Posterior vena cava (tissue), 2 donors: ENCODE data around the gene B3GAT1. TPM values are rescaled to one million over a fixed set of nuclear protein-coding genes. Genes with fewer than 3 reads are reported as not detected.
"Not testable (repeated sequence)": the region's sequence is repeated elsewhere in the genome, so short reads cannot be mapped to it uniquely, and the experiment has no call there.

Source experiments
- DNase-seq: peaks from one replicate; pipeline ENCODE4 v3.0.0-alpha.2; 2020; ENCODE audit warnings: low spot score
- intact Hi-C, 2 donors: fragments of 100-400 bp; cut with DNase I; formaldehyde crosslinking; loops; one replicate each; pipeline versions ENCODE4 v1.14.1 to v1.14.2; 2022 to 2023
- long read RNA-seq, 2 donors: library from polyadenylated mRNA; unstranded; transcript quantifications; one replicate each; pipeline ENCODE4 v2.0.0, GENCODE V29; 2020 to 2021
- total RNA-seq, 2 donors: library from RNA; stranded (reverse); fragmentation: NEBNext Ultra II Directional; extraction: Animal tissue kit (Norgen Biotek cat#: 25700); gene quantifications; one replicate each; pipeline ENCODE4 v1.2.1, GENCODE V29; 2021
- donor health status: DM: yes; HTN: yes; CAD: no.
- donor health status: DM: yes; HTN: yes; CAD: no.

Gene B3GAT1, protein sequence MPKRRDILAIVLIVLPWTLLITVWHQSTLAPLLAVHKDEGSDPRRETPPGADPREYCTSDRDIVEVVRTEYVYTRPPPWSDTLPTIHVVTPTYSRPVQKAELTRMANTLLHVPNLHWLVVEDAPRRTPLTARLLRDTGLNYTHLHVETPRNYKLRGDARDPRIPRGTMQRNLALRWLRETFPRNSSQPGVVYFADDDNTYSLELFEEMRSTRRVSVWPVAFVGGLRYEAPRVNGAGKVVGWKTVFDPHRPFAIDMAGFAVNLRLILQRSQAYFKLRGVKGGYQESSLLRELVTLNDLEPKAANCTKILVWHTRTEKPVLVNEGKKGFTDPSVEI
- total RNA-seq: under 1 TPM in 1 of 2 donors, not detected in 1; 0.28 TPM
- long read RNA-seq, donor 1: 0 reads
- long read RNA-seq, donor 2: 0 reads

DNA sequence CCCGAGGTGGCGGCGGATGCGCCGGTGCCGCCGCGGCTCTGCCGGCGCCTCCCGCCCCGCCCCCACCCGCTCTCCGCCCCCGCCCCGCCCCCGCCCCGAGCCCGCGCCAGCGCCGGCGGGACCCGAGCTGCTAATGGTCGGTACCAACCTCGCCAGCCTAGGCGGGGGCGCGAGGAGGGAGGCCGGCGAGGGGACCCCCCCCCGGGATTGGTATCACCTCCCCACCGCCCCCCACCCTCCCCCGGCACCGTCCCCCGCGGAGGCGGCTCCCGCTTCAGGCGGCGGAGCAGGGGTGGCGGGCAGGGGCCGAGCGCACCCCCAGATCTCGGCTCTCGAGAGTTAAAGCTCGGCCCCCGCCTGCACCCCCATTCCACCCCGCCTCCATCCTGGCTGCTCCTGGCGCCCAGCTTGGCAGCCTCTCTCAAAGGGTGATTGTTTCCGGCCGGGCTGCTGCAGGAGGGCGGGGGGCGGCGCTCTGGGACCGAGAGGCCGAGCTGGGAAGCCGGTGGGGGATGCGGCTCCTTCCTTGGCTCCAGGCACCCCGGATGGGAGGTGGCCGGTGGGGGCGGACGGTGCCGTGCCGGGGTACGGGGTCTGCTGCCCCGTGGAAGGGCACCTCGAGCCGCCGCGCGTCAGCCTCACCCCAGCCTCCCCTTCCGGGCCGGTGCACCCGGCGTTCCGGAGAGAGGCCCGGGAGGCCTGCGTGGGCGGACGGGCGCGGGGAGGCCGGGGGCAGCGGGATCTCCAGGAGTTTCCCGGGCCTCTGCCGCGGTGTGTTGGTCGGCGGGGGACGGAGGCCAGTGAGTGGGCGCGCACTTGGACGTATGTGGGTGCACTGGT lies at the start of gene B3GAT1:
B3GAT1 (minus strand) TSS at position 40 of the 840 bp plus-strand sequence. CDS start 24,583 bp downstream, outside the sequence.
- DNase-seq: no peak
- intact Hi-C loops: no loop called here

DNA sequence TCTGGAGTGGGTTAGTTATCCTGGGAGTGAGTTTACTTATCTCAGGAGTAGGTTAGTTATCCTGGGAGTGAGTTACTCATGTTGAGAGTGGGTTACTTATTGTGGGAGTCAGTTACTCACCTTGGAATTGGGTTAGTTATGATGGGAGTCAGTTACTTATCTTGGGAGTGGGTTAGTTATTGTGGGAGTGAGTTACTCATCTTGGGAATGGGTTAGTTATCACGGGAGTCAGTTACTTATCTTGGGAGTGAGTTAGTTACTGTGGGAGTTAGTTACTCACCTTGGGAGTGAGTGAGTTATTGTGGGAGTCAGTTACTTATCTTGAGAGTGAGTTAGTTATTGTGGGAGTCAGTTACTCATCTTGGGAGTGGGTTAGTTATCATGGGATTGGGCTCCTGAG lies 49.6 kb upstream of the B3GAT1 start:
- no peak for DNase-seq

DNA sequence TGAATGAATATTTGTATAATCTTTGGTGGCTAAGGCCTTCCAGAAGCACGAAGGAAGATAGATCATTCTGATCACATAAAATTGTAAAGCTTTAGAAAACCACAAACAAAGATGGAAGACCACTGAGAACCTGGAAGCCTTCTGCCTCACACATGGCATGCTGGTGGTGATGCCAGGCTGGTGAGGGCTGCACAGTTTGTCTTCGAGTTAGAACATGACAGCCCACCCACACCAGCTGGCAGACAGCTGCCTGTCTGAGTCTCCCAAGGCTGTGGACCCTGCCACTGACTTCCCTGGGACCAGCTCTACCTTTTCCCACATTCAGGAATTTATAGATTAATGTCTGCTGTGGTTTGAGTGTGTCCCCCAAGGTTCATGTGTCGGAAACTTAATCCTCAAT lies 48.8 kb upstream of the B3GAT1 start:
- intact Hi-C loops: no loop called here
- no peak for DNase-seq

More for the DNA sequence above, 49.6 kb upstream of the B3GAT1 start:
- intact Hi-C loops: no loop called here

DNA sequence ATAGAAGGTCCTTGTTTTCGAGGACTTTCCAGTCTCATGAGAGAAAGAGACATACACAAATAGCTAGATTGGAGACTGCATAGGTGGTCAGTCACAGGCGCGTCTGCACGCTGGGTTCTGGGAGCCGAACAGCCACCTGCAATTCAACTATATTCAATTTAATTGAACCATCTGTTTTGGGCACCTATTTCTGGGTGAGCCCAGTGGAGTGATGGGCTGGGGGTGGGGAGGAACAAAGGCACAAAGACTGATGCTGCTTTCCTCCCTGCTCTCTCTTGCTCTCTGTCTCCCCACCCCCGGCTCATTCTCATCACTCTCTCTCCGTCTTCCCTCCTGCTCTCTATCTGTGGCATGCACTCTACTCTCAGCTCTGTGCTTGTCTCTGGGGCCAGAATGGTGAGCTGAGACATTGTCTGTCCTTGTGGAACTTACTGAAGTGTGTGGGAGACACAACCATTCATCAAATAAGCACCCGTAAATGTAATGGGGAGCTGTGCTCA lies 48.1 kb upstream of the B3GAT1 start:
- DNase-seq: peak; percentile 56
- intact Hi-C loops: no loop called here

DNA sequence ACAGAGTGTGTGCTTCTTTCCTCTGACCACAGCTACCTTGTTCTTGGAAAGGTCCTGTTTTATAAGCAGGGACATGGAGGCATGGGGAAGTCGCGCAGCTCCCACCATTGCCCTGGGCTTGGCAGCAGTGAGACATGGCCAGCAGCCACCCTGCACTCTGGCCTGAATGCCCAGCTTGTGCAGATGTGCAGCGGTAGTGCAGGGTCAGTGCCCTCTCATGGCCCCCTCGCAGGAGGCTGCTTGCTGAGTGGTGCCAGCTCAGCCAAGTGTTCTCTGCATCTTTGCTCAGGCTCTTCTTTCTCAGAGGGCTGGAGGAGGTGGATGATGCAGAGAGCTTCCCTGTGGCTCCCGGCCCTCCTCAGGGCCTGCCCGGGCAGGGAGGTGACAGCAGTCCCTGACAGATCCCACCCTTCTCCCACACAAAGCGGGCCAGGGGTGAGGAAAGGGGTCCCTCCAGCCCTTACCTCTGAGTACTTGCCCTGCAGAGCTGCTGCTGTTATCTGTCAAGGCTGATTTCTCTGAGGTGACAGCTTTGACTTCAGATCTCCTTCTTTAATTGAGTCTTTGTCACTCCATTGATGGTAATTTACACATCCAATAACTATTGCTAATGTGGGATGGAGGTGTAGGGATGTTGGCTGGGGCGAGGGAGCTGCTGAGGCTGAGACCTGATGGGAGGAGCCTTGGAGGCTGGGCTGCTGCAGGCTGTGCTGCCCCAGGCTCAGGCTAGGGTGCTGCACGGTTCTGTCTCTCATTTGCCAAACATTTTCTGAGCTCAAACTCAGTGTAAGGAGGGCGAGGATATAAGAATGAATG lies 47.4 kb upstream of the B3GAT1 start:
- DNase-seq: peak; percentile 24
- intact Hi-C loops: no loop called here

DNA sequence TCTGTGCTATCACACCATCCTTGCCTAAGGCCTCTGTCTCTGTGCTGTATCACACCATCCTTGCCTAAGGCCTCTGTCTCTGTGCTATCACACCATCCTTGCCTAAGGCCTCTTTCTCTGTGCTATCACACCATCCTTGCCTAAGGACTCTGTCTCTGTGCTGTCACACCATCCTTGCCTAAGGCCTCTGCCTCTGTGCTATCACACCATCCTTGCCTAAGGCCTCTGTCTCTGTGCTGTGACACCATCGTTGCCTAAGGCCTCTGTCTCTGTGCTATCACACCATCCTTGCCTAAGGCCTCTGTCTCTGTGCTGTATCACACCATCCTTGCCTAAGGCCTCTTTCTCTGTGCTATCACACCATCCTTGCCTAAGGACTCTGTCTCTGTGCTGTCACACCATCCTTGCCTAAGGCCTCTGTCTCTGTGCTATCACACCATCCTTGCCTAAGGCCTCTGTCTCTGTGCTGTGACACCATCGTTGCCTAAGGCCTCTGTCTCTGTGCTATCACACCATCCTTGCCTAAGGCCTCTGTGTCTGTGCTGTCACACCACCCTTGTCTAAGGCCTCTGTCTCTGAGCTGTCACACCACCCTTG lies 45.5 kb upstream of the B3GAT1 start:
- intact Hi-C loops, DNase-seq: not testable (repeated sequence)

DNA sequence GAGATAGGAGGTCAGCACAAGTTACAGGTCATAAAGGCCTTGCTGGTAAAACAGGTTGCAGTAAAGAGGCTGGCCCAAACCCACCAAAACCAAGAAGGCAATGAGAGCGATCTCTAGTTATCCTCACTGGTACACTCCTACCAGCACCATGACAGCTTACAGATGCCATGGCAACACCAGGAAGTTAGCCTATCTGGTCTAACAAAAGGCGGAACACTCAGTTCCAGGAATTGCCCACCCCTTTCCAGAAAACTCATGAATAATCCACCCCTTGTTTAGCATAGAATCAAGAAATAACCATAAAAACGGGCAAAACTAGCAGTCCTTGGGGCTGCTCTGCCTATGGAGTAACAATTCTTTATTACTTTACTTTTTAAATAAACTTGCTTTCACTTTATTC lies 43.5 kb upstream of the B3GAT1 start:
- intact Hi-C loops: no loop called here
- DNase-seq: no peak

DNA sequence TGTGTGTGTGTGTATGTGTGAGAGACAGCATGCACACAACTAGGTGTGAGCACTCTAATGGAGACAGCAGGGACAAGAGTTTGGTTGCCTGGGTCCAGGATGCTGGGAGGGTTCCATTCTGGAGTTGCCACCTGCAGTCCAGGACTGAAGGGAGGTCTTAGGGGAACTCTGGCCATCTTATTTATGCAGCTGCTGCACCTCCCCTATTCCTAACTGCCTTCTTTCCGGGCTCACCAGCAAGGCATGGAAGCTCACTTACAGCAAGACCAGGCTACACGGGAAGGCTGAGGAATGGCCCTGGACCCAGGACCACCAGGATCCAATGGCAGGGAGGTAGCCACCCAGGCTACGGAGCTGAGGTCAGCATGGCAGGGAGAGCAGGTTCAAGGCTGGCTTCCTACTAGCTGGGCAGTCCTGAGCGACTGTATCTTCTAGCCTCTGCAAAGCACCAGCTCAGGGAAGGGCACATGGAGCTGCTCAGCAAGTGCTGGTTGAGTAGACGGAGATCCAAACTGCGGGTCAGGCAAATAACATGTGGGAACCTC lies 42.2 kb upstream of the B3GAT1 start:
- no peak for DNase-seq
- intact Hi-C loops: no loop called here

DNA sequence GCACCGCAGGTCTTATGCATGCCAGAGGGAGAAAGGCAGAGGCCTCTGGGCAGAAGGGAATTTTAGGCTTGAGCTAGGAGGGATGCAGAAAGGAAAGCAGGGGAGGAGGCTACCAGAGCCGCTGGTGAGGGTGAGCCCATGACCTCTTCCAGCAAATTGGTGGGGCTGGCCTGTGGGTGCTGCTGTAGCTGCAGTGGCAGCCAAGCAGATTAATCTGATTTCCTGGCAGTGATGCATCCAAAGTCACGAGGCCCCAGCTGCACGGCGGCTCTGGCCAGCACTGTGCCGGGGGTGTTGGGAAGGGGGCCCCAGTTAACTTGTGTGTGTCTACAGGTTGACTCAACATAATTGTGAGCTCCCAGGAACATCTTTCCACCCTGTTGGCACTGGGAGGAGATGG lies 41.4 kb upstream of the B3GAT1 start:
- intact Hi-C loops: no loop called here
- no peak for DNase-seq

DNA sequence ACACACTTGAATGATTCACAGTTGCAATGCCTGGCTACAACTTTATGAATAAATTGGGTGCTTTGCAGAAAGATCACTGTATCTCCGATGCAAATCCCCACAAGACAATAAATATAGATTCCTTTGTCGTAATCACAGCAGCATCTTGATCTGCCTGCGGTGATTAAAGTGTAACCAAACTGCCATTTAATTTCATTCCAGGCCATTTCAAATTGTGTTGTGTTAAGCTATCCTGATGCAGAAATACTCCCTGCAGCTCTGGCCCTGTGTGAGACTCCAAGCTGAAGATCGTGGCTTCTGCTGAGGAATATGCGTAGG lies 40.8 kb upstream of the B3GAT1 start:
- intact Hi-C loops: no loop called here
- no peak for DNase-seq

DNA sequence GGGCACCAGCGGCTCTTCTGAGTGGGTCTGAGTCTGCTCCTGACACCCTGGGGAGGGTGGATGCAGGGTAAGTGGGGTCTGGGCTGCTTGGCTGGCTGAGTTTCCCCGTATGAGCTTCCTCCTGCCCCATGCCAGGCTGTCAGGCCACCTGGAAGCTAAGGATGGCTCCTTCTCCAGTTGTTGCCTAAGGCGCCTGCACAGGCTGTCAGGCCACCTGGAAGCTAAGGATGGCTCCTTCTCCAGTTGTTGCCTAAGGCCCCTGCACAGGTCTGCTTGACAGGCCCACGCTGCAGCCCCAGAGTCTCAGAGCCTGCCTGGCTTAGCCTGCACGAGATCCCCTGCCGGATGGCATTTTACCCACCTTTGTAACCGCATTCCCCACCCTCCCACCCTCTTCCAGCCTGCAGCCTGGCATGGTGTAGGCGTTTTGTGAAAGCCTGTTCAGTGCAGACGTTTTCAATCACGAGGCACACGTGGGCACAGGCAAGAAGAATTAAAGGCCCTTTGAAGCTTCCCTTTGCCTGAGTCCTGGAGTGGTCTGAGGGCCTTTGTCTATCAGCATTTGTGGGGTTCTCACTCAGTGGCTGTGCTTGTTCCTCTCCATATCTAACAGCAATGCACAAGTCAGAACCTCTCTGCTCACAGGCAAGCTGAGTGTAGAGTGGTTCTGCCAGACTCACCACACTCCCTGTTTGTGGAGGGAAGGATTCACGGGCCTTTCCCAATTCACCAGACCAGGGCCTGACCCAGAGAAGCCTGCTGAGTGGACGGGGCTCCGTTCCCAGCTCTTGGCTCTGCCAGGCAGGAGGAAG lies 40.2 kb upstream of the B3GAT1 start:
- no peak for DNase-seq
- intact Hi-C loops: no loop called here

DNA sequence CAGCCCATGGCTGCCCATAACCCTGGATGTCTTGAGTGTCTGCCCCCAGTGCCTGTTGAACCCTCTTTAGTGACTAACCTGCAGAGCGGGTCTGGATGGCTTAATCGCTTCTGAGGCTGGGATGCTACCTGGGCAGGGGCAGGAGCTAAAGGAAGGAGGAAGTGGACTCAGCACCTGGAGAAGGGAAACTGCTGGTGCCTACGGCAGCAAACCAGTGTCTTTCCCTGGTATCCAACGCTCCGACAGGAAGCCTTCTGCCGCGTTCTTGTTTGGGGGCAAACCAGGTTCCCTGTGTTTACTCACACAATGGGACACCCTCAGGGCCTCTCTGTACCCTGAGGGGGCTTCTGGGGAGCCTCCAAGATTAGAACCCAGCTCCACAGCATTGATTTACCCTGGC lies 38.1 kb upstream of the B3GAT1 start:
- peak; percentile 61 for DNase-seq
- intact Hi-C loops: no loop called here

DNA sequence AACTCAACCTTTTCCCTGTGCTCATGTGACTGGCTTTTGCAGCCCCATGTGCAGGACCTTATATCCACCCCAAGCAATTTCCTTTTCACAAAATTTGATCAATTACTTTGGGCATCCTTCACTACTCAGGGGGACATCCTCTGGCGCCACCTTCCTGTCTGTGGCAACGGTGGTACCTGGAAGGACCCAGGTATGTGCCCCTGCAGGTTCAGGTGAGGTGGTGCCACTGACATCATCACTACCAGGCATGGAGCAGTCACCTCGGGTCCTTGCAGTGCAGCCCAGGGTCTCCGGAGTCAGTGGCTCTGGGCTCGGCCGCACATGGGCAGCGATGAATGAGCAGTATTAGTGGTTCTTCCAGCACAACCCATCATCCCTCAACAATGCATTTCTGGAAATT lies 37.7 kb upstream of the B3GAT1 start:
- intact Hi-C loops: no loop called here
- DNase-seq: peak; percentile 17

DNA sequence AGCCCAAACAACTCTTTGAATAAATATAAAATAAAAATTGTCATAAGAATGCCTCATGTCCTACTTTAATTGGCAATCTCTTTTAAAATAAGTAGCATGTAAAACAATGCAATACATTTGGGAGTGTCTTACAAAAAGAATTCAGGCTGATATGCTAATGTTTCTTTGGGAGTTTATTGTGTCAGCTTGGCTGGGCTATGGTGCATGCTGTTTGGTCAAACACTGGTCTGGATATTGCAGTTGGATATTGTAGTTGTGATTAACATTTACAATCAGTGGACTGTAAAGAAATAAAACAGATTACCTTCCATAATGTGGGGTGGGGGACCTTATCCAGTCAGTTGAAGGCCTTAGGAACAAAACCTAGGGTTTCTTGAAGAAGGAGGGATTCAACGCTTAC lies 37.0 kb upstream of the B3GAT1 start:
- intact Hi-C loops: no loop called here
- DNase-seq: no peak

DNA sequence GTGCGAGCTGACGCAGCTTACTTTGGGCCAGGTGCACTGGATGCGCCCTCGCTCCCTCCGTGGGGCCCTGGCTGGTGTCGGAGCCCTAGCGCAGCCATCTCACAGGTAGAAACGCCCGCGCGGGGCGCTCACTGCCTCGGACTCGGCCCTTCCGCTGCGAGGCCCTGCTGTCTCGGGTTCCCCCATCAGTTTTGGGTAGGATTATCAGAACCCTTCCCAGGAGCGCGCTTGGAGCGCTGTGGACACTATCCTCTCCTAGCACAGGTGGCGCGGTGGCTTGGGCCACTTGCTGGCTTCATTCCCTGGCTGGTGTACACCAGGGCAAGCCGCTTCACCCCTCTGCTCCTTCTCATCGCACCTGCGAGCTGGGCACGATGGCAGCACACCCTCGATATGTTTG lies 35.7 kb upstream of the B3GAT1 start:
- DNase-seq: no peak

DNA sequence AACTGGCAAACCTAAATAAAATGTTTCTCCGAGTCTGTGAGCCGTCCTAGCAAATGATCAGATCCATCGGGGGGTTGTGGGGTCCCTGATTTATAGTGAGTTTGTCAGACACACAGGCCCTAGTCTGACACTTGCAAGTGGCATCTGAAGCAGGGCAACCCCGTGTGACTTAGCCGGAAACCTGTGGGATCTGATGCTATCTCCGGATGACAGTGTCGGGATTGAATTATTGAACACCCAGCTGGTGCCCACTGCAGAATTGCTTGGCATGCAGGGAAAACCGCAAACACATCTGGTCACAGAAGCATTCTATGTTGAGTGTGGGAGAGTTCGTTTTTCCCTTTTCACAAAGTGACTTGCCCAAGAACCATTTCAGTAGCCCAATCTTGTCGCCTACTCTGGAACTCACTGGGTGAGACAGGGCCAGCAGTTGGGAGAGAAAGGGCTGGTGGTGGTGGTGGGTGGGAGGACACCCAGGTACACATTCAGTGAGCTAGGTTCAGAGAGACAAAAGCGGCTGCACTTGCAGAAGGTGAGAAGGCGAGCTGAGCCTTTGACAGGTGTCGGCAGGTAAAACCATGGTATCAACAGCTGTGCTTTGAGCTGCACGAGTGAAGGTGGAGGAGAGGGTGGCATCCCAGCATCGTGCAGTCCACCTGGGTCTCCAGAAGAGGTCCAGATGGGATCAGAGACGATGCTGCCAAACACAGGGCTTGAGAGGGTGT lies 33.7 kb upstream of the B3GAT1 start:
- no peak for DNase-seq
- intact Hi-C loops: no loop called here

More for the DNA sequence above, 35.7 kb upstream of the B3GAT1 start:
- intact Hi-C loops: no loop called here
